ENCODE data around the gene OXSR1. TPM values are rescaled to one million over a fixed set of nuclear protein-coding genes. Genes with fewer than 3 reads are reported as not detected.
"Not testable (repeated sequence)": the region's sequence is repeated elsewhere in the genome, so short reads cannot be mapped to it uniquely, and the experiment has no call there.

Gene OXSR1
- total RNA-seq, 6 experiments from 2014 or later: 12.0 to 20.3 (median 15.2) TPM

- no peak for ATAC-seq
- DNase-seq: no peak
- Histone ChIP-seq H3K4me3 (no peak within 1 kb of the TSS), H3K36me3 (no peaks in the 10 kb centered on the region), H3K27ac (no peak within 1 kb of the TSS), H3K27me3 (no peaks in the 10 kb centered on the region), H3K4me1 (no peaks in the 10 kb centered on the region), H3K9me3 (no peaks in the 10 kb centered on the region)
- intact Hi-C loops (cut with DNase I): no loop called here
- 95% methylated on average over 6 of the region's 14 CpGs for WGBS (ENCODE audit: insufficient coverage, low coverage, low lambda C conversion rate, missing lambda C conversion rate)
- no peak for TF ChIP-seq CTCF (IDR thresholded peaks at IDR 0.05)
- no peak for TF ChIP-seq POLR2A (IDR thresholded peaks at IDR 0.05)
Observed at GRCh38 chr3:38281895-38282686, 116.8 kb downstream of the OXSR1 start, which contains the start of gene SLC22A14. Gene SLC22A14 (plus strand): TSS chr3:38282294. CDS start chr3:38306027, 23,733 bp downstream.

DNA sequence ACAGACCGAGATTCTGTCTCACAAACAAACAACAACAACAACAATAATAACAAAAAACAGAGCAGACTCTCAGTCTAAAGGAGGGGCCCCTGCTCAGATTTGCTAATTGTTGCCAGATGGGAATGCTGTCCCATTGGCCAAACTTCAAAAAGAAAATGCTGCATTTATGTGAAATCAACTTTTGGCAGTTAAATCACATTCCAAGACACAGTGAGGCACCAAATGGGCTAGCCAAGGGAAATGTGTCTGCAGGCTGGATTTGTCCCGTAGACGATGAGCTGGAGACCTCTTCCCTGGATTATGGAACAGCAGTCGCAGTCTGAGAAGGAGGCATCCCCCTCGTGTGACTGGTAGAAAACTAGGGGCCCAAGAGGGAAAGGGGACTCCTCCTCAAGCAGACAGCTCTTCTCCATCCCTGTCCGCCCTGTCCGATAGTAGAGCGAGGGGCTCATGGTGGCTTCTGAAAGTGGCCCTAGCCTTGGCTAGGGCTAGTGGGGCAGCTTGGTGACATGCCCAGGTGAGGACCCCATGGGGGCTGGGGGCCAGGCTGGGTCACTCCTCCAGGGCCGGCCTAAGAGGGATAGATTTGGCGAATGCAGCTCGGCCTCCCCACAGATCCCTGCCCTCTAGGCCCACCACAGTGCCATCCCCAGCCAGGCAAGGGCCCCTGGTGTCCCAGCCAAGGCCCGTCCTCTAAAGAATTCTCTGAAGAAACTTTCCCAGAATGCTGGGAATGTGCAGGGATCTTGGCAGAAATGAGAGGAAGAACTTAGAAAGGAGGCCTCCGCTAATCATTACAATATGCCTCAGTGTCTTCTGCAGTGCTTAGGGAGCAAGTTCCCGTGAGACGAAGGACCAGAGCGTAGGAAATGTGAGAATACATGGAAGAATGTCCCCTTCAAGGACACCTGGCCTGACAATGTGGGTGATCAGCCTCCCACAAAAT, 118.7 kb downstream of the OXSR1 start:
- Histone ChIP-seq H3K4me1 (no peaks in the 10 kb centered on the region), H3K36me3 (no peaks in the 10 kb centered on the region), H3K9me3 (no peaks in the 10 kb centered on the region), H3K27ac (no peak overlapping the region), H3K27me3 (no peaks in the 10 kb centered on the region), H3K4me3 (no peak overlapping the region)
- TF ChIP-seq CTCF (IDR thresholded peaks at IDR 0.05) (no peak), POLR2A (IDR thresholded peaks at IDR 0.05) (no peak)
- DNase-seq (no peak), ATAC-seq (no peak)
- intact Hi-C loops (cut with DNase I): no loop called here
- 83% methylated on average over 7 of the region's 16 CpGs for WGBS (ENCODE audit: insufficient coverage, low coverage, low lambda C conversion rate, missing lambda C conversion rate)

DNA sequence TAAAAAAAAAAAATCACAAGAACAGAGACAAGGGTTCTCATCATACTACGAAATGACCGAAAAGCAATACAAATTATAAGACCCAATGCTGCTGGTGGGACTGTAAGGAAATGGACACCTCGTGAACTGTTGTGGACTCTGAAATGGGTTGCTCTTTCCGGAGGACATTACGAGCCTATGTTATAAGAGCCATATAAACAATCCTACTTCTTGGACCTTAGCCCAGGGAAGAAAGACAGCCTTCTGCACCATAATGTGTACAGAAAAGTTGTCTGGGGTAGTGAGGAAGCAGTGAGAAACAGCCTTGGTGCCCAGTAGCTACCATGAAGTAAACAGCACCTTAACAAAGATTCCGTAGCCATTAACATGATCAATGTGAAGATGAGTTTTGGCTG, 119.4 kb downstream of the OXSR1 start:
- ATAC-seq (no peak), DNase-seq (no peak)
- Histone ChIP-seq H3K36me3 (no peaks in the 10 kb centered on the region), H3K4me3 (no peak overlapping the region), H3K27ac (no peak overlapping the region), H3K27me3 (no peaks in the 10 kb centered on the region), H3K4me1 (no peaks in the 10 kb centered on the region), H3K9me3 (no peaks in the 10 kb centered on the region)
- intact Hi-C loops (cut with DNase I): no loop called here
- 86% methylated on average over 6 of the region's 6 CpGs for WGBS (ENCODE audit: insufficient coverage, low coverage, low lambda C conversion rate, missing lambda C conversion rate)
- no peak for TF ChIP-seq POLR2A (IDR thresholded peaks at IDR 0.05)
- no peak for TF ChIP-seq CTCF (IDR thresholded peaks at IDR 0.05)

DNA sequence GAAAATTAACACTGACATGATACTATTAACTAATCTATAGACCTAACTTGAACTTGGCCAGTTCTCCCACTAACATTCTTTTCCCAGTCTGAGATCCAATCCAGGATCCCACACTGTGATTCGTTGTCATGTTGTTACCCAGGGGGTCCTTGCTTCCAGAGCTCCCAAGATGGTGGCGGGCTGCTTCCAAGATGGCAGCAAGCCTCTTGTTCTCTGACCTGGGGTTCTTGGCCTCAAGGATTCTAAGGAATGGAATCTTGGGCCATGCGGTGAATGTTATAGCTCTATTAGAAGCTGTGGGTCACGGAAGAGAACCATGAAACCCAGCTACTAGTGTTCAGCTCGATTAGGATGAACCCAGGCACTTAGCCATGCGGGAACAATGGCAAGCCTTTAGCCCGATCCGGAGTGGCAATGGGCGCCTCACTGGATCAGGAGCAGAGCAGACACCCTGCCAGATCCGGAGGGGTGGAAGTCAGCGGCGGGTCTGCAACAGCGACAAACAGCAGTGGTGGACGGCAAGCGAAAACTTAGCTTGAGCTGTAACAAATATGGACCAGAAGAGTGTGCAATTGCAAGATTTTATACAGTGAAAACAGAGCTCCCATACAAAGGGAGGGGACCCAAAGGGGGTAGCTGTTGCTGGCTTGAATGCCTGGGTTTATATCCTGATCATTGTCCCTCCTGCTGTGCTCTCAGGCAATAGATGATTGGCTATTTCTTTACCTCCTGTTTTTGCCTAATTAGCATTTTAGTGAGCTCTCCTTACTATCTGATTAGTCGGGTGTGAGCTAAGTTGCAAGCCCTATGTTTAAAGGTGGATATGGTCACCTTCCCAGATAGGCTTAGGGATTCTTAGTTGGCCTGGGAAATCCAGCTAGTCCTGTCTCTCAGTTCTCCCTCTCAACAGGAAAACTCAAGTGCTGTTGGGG, 124.2 kb downstream of the OXSR1 start:
- ATAC-seq; H3K27me3 ChIP-seq; H3K4me3 ChIP-seq; intact Hi-C loops (cut with DNase I); H3K27ac ChIP-seq; DNase-seq; H3K36me3 ChIP-seq; H3K4me1 ChIP-seq; H3K9me3 ChIP-seq: not testable (repeated sequence)
- 81% methylated on average over 15 of the region's 16 CpGs for WGBS (ENCODE audit: insufficient coverage, low coverage, low lambda C conversion rate, missing lambda C conversion rate)

- WGBS (ENCODE audit: insufficient coverage, low coverage, low lambda C conversion rate, missing lambda C conversion rate): 71% methylated on average over 3 of the region's 4 CpGs
- intact Hi-C loops (cut with DNase I); H3K4me1 ChIP-seq; H3K36me3 ChIP-seq; ATAC-seq; H3K27ac ChIP-seq; H3K9me3 ChIP-seq; H3K27me3 ChIP-seq; H3K4me3 ChIP-seq; DNase-seq: not testable (repeated sequence)
Observed at GRCh38 chr3:38297053-38297452, 131.7 kb downstream of the OXSR1 start.
